GM11168 (cell line): ENCODE data around the gene NBEA.

ENCODE experiments used
- in situ Hi-C: fragments of 300-500 bp; cut with MboI; formaldehyde crosslinking; loops from one replicate; pipeline ENCODE4 v1.12.0; 2022; ENCODE audit warnings: low sequenced_read_pairs; ENCODE audit not compliant: unreplicated experiment

NBEA gene

GRCh38 chr13:35157143-35157755, 215.2 kb downstream of the NBEA start:
- in situ Hi-C loops, result loop anchor here (25.0 kb wide), 1 partner anchor 1095 kb away; no protein-coding TSS in a partner anchor

GRCh38 chr13:35159041-35159440, 217.0 kb downstream of the NBEA start:
- in situ Hi-C loops, result loop anchor here (25.0 kb wide), 1 partner anchor 1097 kb away; no protein-coding TSS in a partner anchor

GRCh38 chr13:35160896-35161295, 218.8 kb downstream of the NBEA start:
- in situ Hi-C loops, result loop anchor here (10.0 to 25.0 kb wide), 2 partner anchors 1099 to 1226 kb away; no protein-coding TSS in a partner anchor

GRCh38 chr13:35162420-35162819, 220.3 kb downstream of the NBEA start:
- in situ Hi-C loops, result loop anchor here (10.0 to 25.0 kb wide), 2 partner anchors 1100 to 1228 kb away; no protein-coding TSS in a partner anchor

GRCh38 chr13:35163674-35164073, 221.6 kb downstream of the NBEA start:
- in situ Hi-C loops, result loop anchor here (10.0 to 25.0 kb wide), 2 partner anchors 1101 to 1229 kb away; no protein-coding TSS in a partner anchor

GRCh38 chr13:35164324-35164932, 222.4 kb downstream of the NBEA start:
- in situ Hi-C loops, result loop anchor here (10.0 to 25.0 kb wide), 2 partner anchors 1102 to 1230 kb away; no protein-coding TSS in a partner anchor

- in situ Hi-C loops, result loop anchor here (10.0 to 25.0 kb wide), 2 partner anchors 1103 to 1230 kb away; no protein-coding TSS in a partner anchor
Observed at GRCh38 chr13:35165205-35165604, 223.1 kb downstream of the NBEA start.

GRCh38 chr13:35179494-35179893, 237.4 kb downstream of the NBEA start:
- in situ Hi-C loops, result no loop called here

- in situ Hi-C loops, result no loop called here
Observed at GRCh38 chr13:35179920-35180663, 238.0 kb downstream of the NBEA start.

GRCh38 chr13:35190241-35190640, 248.2 kb downstream of the NBEA start:
- in situ Hi-C loops, result no loop called here

- in situ Hi-C loops, result no loop called here
Observed at GRCh38 chr13:35191883-35192282, 249.8 kb downstream of the NBEA start.

- in situ Hi-C loops, result no loop called here
Observed at GRCh38 chr13:35198613-35199200, 256.6 kb downstream of the NBEA start.

- in situ Hi-C loops, result no loop called here
Observed at GRCh38 chr13:35208587-35208986, 266.5 kb downstream of the NBEA start.

- in situ Hi-C loops, result no loop called here
Observed at GRCh38 chr13:35210261-35210660, 268.2 kb downstream of the NBEA start.

GRCh38 chr13:35211949-35212348, 269.9 kb downstream of the NBEA start:
- in situ Hi-C loops, result no loop called here

GRCh38 chr13:35213911-35214310, 271.8 kb downstream of the NBEA start:
- in situ Hi-C loops, result no loop called here

- in situ Hi-C loops, result no loop called here
Observed at GRCh38 chr13:35216131-35216530, 274.1 kb downstream of the NBEA start.

GRCh38 chr13:35219021-35219420, 277.0 kb downstream of the NBEA start:
- in situ Hi-C loops, result no loop called here

- in situ Hi-C loops, result no loop called here
Observed at GRCh38 chr13:35225159-35225558, 283.1 kb downstream of the NBEA start.

- in situ Hi-C loops, result no loop called here
Observed at GRCh38 chr13:35225582-35225981, 283.5 kb downstream of the NBEA start.
